ENCODE results near the gene CLEC2D.

GRCh38 chr12:9648701-9649531 is 20.6 kb upstream of the CLEC2D start:
- TF ChIP-seq POLR2A (IDR thresholded peaks at IDR 0.05; ENCODE audit: low read depth, low read length) (no peak), MAX (IDR thresholded peaks at IDR 0.05; ENCODE audit: insufficient read depth, insufficient read length) (no peak), CTCF (IDR thresholded peaks at IDR 0.05; ENCODE audit: extremely low read depth in 1 of 2, insufficient read depth in 1 of 2, low read depth in 1 of 2, low read length in 2 of 2) (no peak), MYC (IDR thresholded peaks at IDR 0.05; ENCODE audit: low read depth, low read length) (no peak), POLR2AphosphoS5 (IDR thresholded peaks at IDR 0.05; ENCODE audit: insufficient read depth, low read depth, low read length) (no peak), FOS (IDR thresholded peaks at IDR 0.05; ENCODE audit: borderline replicate concordance, insufficient read depth, low read length) (no peak), EZH2 (IDR thresholded peaks at IDR 0.05; ENCODE audit: borderline replicate concordance, low read depth, low read length, severe bottlenecking) (no peak), GATA2 (IDR thresholded peaks at IDR 0.05; ENCODE audit: insufficient read depth, insufficient read length, low read depth, low read length) (no peak), JUN (IDR thresholded peaks at IDR 0.05; ENCODE audit: borderline replicate concordance, insufficient read depth, insufficient read length, low read depth) (no peak)

All from endothelial cell of umbilical vein (primary cell).